DMS 273 (cell line): Measurements from ENCODE around the gene SYCE1L.

Source experiments
- DNase-seq: peaks from one replicate; lab custom pipeline; 2025; ENCODE audit not compliant: unreplicated experiment; lab: John Stamatoyannopoulos, UW

SYCE1L gene

GRCh38 chr16:77250400-77250799 lies 51.2 kb downstream of the SYCE1L start:
- DNase-seq, result no peak
